ENCODE results near the gene METTL23.
"Not testable (repeated sequence)": the region's sequence is repeated elsewhere in the genome, so short reads cannot be mapped to it uniquely, and the experiment has no call there.

Gene METTL23

GRCh38 chr17:76714336-76714735, 12.3 kb upstream of the METTL23 start:
- no peak for DNase-seq

- DNase-seq = peak; percentile 85
Observed at GRCh38 chr17:76714822-76715495, 11.7 kb upstream of the METTL23 start.

GRCh38 chr17:76715496-76715830, 11.2 kb upstream of the METTL23 start:
- DNase-seq = no peak

GRCh38 chr17:76716146-76716838, 10.3 kb upstream of the METTL23 start:
- no peak for DNase-seq

- no peak for DNase-seq
Observed at GRCh38 chr17:76716839-76717215, 9.8 kb upstream of the METTL23 start.

- no peak for DNase-seq
Observed at GRCh38 chr17:76718516-76718915, 8.1 kb upstream of the METTL23 start.

GRCh38 chr17:76720211-76720610, 6.4 kb upstream of the METTL23 start:
- no peak for DNase-seq

GRCh38 chr17:76720941-76721340, 5.7 kb upstream of the METTL23 start:
- DNase-seq = no peak

GRCh38 chr17:76721463-76721862, 5.2 kb upstream of the METTL23 start:
- DNase-seq = no peak

- DNase-seq = no peak
Observed at GRCh38 chr17:76722279-76722678, 4.4 kb upstream of the METTL23 start.

- DNase-seq = not testable (repeated sequence)
Observed at GRCh38 chr17:76722977-76723376, 3.7 kb upstream of the METTL23 start.

- DNase-seq = no peak
Observed at GRCh38 chr17:76723812-76724211, 2.8 kb upstream of the METTL23 start.

- peak; percentile 88 for DNase-seq
Observed at GRCh38 chr17:76725580-76726230, 934 bp upstream of the METTL23 start.

GRCh38 chr17:76726231-76726775, 336 bp upstream of the METTL23 start, which contains the start of gene JMJD6:
TSS of gene JMJD6 (minus strand) at chr17:76726606. CDS start at chr17:76726475, 131 bp downstream.
- peak; percentile 97 for DNase-seq

- peak; percentile 28 for DNase-seq
Observed at GRCh38 chr17:76727745-76728456, 1.3 kb downstream of the METTL23 start.

GRCh38 chr17:76731800-76732733, 5.4 kb downstream of the METTL23 start:
- peak; percentile 29 for DNase-seq

GRCh38 chr17:76732734-76733617, 6.3 kb downstream of the METTL23 start:
- DNase-seq = no peak

- DNase-seq = no peak
Observed at GRCh38 chr17:76733618-76733957, 6.9 kb downstream of the METTL23 start.

- DNase-seq = peak; percentile 29
Observed at GRCh38 chr17:76734080-76734840, 7.6 kb downstream of the METTL23 start.

GRCh38 chr17:76735006-76735405, 8.4 kb downstream of the METTL23 start:
- DNase-seq = no peak
